ENCODE results near the gene GNAO1.

GNAO1 gene

GRCh38 chr16:56227936-56228335 lies 36.6 kb downstream of the GNAO1 start:
- no peak for DNase-seq (ENCODE audit: low read depth)
- H3K4me3 ChIP-seq (ENCODE audit: low read depth, low read length), result no peak overlapping the region
- in situ Hi-C loops (cut with HindIII; ENCODE audit: low sequenced_read_pairs), result no loop called here
- TF ChIP-seq CTCF (IDR thresholded peaks at IDR 0.05; ENCODE audit: low read depth, low read length, missing control alignments), result no peak

GRCh38 chr16:56228476-56228875 lies 37.2 kb downstream of the GNAO1 start:
- in situ Hi-C loops (cut with HindIII; ENCODE audit: low sequenced_read_pairs), result no loop called here
- no peak for DNase-seq (ENCODE audit: low read depth)
- no peak overlapping the region for H3K4me3 ChIP-seq (ENCODE audit: low read depth, low read length)
- TF ChIP-seq CTCF (IDR thresholded peaks at IDR 0.05; ENCODE audit: low read depth, low read length, missing control alignments), result no peak

GRCh38 chr16:56233795-56234566 lies 42.7 kb downstream of the GNAO1 start:
- in situ Hi-C loops (cut with HindIII; ENCODE audit: low sequenced_read_pairs), result no loop called here
- TF ChIP-seq CTCF (IDR thresholded peaks at IDR 0.05; ENCODE audit: low read depth, low read length, missing control alignments), result no peak
- no peak for DNase-seq (ENCODE audit: low read depth)
- H3K4me3 ChIP-seq (ENCODE audit: low read depth, low read length), result no peak overlapping the region

GRCh38 chr16:56234737-56235136 lies 43.4 kb downstream of the GNAO1 start:
- TF ChIP-seq CTCF (IDR thresholded peaks at IDR 0.05; ENCODE audit: low read depth, low read length, missing control alignments), result no peak
- in situ Hi-C loops (cut with HindIII; ENCODE audit: low sequenced_read_pairs), result no loop called here
- no peak for DNase-seq (ENCODE audit: low read depth)
- no peak overlapping the region for H3K4me3 ChIP-seq (ENCODE audit: low read depth, low read length)

GRCh38 chr16:56237451-56237930 lies 46.2 kb downstream of the GNAO1 start:
- peak; percentile 6 for DNase-seq (ENCODE audit: low read depth)
- in situ Hi-C loops (cut with HindIII; ENCODE audit: low sequenced_read_pairs), result no loop called here
- TF ChIP-seq CTCF (IDR thresholded peaks at IDR 0.05; ENCODE audit: low read depth, low read length, missing control alignments), result no peak
- H3K4me3 ChIP-seq (ENCODE audit: low read depth, low read length), result no peak overlapping the region

- no peak for DNase-seq (ENCODE audit: low read depth)
- in situ Hi-C loops (cut with HindIII; ENCODE audit: low sequenced_read_pairs), result no loop called here
- no peak overlapping the region for H3K4me3 ChIP-seq (ENCODE audit: low read depth, low read length)
- no peak for TF ChIP-seq CTCF (IDR thresholded peaks at IDR 0.05; ENCODE audit: low read depth, low read length, missing control alignments)
Measured at GRCh38 chr16:56238188-56238587, 46.9 kb downstream of the GNAO1 start.

All from astrocyte of the cerebellum (primary cell).